Measurements from ENCODE around the gene GAB4. TPM values are rescaled to one million over a fixed set of nuclear protein-coding genes. Genes with fewer than 3 reads are reported as not detected.
"Not testable (repeated sequence)": the region's sequence is repeated elsewhere in the genome, so short reads cannot be mapped to it uniquely, and the experiment has no call there.

GAB4 gene
- total RNA-seq, 2 experiments from 2014 or later = not detected

- Mint-ChIP-seq H3K27me3 (peaks cover 19% of the 10 kb centered on the region), H3K4me3 (no peak overlapping the region), H3K27ac (no peak overlapping the region), H3K9me3 (no peaks in the 10 kb centered on the region), H3K36me3 (no peaks in the 10 kb centered on the region), H3K4me1 (ENCODE audit: low read depth) (no peaks in the 10 kb centered on the region)
- intact Hi-C loops (cut with micrococcal nuclease) = no loop called here
- ChIA-PET POLR2A (no interaction called here), CTCF (no interaction called here)
- no peak for DNase-seq
Measured at GRCh38 chr22:16937811-16938210, 70.2 kb downstream of the GAB4 start.

DNA sequence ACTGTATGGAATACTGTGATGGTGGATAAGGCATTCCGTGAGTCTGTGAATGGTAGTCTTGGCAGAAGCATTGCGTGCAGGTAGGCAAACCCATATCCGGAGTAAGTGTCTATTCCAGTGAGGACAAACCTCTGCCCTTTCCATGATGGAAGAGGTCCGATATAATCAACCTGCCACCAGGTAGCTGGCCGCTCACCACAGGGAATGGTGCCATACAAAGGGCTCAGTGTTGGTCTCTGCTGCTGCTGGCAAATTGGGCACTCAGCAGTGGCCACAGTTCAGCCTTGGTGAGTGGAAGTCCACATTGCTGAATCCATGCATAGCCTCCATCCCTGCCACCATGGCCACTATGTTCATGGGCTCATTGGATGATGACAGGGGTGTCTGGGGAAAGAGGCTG, 70.8 kb downstream of the GAB4 start:
- CTCF ChIA-PET; H3K27ac Mint-ChIP-seq; intact Hi-C loops (cut with micrococcal nuclease); H3K36me3 Mint-ChIP-seq; H3K9me3 Mint-ChIP-seq; POLR2A ChIA-PET; H3K4me1 Mint-ChIP-seq (ENCODE audit: low read depth); H3K4me3 Mint-ChIP-seq; DNase-seq: not testable (repeated sequence)
- H3K27me3 Mint-ChIP-seq = peaks cover 20% of the 10 kb centered on the region

DNA sequence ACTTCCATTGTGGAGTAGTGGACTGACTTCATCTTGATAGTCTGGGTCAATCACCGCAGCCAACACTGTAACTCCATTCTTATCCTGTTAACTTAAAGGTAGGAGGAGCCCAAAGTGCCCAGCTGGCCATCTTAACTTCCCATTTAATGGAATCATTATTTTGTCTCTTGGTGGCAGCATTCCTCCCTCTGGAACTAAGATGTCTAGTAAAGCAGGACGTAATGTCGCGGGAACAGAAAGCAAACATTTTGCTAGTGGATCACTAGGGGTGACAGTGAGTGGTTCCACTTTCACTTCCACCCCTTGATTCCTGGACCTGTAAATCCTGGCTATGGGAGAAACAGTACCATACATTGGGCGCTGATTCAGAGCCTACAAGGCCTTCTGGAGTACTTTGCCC, 71.4 kb downstream of the GAB4 start:
- ChIA-PET POLR2A (no interaction called here), CTCF (no interaction called here)
- no peaks in the 10 kb centered on the region for H3K36me3 Mint-ChIP-seq
- no peak overlapping the region for H3K27ac Mint-ChIP-seq
- no peak overlapping the region for H3K4me3 Mint-ChIP-seq
- intact Hi-C loops (cut with micrococcal nuclease) = no loop called here
- no peaks in the 10 kb centered on the region for H3K9me3 Mint-ChIP-seq
- peaks cover 21% of the 10 kb centered on the region for H3K27me3 Mint-ChIP-seq
- no peak for DNase-seq
- H3K4me1 Mint-ChIP-seq (ENCODE audit: low read depth) = no peaks in the 10 kb centered on the region

DNA sequence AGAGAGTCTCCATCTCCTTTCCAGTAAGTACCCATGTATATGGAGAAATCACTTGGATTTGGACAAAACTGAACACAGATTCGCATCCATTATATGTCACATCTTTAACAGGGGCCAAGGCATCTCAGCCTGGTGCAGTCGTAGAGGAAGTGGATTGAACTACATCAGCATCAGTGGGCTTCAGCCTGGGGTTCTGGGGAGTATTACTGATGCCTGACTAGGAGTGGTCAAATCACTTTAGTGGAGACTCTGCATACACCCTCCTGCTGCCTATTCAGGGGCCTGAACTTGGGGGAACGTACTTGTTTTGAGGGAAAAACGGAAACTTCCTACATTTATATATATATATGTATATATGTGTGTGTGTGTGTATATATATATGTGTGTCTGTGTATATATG, 72.8 kb downstream of the GAB4 start:
- DNase-seq = no peak
- Mint-ChIP-seq H3K4me3 (no peak overlapping the region), H3K36me3 (no peaks in the 10 kb centered on the region), H3K27ac (no peak overlapping the region), H3K4me1 (ENCODE audit: low read depth) (no peaks in the 10 kb centered on the region), H3K27me3 (peaks cover 27% of the 10 kb centered on the region), H3K9me3 (no peaks in the 10 kb centered on the region)
- intact Hi-C loops (cut with micrococcal nuclease) = no loop called here
- ChIA-PET POLR2A (no interaction called here), CTCF (no interaction called here)

- Mint-ChIP-seq H3K36me3 (no peaks in the 10 kb centered on the region), H3K27ac (no peak overlapping the region), H3K4me1 (ENCODE audit: low read depth) (no peaks in the 10 kb centered on the region), H3K27me3 (peaks cover 25% of the 10 kb centered on the region), H3K9me3 (no peaks in the 10 kb centered on the region), H3K4me3 (no peak overlapping the region)
- ChIA-PET CTCF (no interaction called here), POLR2A (no interaction called here)
- no peak for DNase-seq
- intact Hi-C loops (cut with micrococcal nuclease) = no loop called here
Measured at GRCh38 chr22:16933291-16934282, 74.4 kb downstream of the GAB4 start.

- no peak for DNase-seq
- Mint-ChIP-seq H3K9me3 (no peaks in the 10 kb centered on the region), H3K4me3 (no peak overlapping the region), H3K4me1 (ENCODE audit: low read depth) (no peaks in the 10 kb centered on the region), H3K27me3 (peaks cover 27% of the 10 kb centered on the region), H3K36me3 (no peaks in the 10 kb centered on the region), H3K27ac (no peak overlapping the region)
- ChIA-PET POLR2A (no interaction called here), CTCF (interaction anchor here (1.6 to 2.0 kb wide), 2 partner anchors 125 to 128 kb away, joined by 6 to 7 read pairs; no protein-coding TSS in a partner anchor)
- intact Hi-C loops (cut with micrococcal nuclease) = no loop called here
Measured at GRCh38 chr22:16932577-16932976, 75.4 kb downstream of the GAB4 start.

DNA sequence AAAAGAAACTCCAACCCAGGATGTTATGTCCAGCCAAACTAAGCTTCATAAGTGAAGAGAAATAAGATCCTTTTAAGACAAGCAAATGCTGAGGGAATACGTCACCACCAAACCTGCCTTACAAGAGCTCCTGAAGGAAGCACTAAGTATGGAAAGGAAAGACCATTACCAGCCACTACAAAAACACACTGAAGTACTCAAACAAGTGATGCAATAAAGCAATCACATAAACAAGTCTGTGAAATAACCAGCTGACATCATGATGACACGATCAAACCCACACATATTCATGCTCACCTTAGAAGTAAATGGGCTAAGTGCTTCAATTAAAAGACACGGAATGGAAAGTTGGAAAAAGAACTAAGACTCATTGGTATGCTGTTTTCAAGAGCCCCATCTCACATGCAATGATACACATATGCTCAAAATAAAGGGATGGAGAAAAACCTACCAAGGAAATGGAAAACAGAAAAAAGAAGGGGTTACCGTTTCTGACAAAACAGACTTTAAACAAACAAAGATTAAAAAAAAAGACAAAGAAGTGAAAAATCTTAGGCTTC, 82.5 kb downstream of the GAB4 start:
- POLR2A ChIA-PET = no interaction called here

GRCh38 chr22:16922706-16923105, 85.3 kb downstream of the GAB4 start:
- no peaks in the 10 kb centered on the region for H3K9me3 Mint-ChIP-seq
- DNase-seq = no peak
- intact Hi-C loops (cut with micrococcal nuclease) = no loop called here
- ChIA-PET POLR2A (no interaction called here), CTCF (interaction anchor here (2.1 kb wide), 1 partner anchor 135 kb away, joined by 6 read pairs; no protein-coding TSS in a partner anchor)
- no peak overlapping the region for H3K27ac Mint-ChIP-seq
- no peak overlapping the region for H3K4me3 Mint-ChIP-seq
- H3K36me3 Mint-ChIP-seq = no peaks in the 10 kb centered on the region
- peaks cover 11% of the 10 kb centered on the region for H3K27me3 Mint-ChIP-seq
- no peaks in the 10 kb centered on the region for H3K4me1 Mint-ChIP-seq (ENCODE audit: low read depth)

More for the DNA sequence above, 82.5 kb downstream of the GAB4 start:
- no peaks in the 10 kb centered on the region for H3K36me3 Mint-ChIP-seq
- CTCF ChIA-PET = interaction anchor here (0.6 to 2.6 kb wide), 3 partner anchors 8 to 302 kb away, joined by 3 to 11 read pairs (median 9); no protein-coding TSS in a partner anchor
- no peak overlapping the region for H3K4me3 Mint-ChIP-seq
- no peak overlapping the region for H3K27ac Mint-ChIP-seq
- H3K27me3 Mint-ChIP-seq = peaks cover 14% of the 10 kb centered on the region
- no peaks in the 10 kb centered on the region for H3K4me1 Mint-ChIP-seq (ENCODE audit: low read depth)
- H3K9me3 Mint-ChIP-seq = no peaks in the 10 kb centered on the region
- intact Hi-C loops (cut with micrococcal nuclease) = no loop called here
- DNase-seq = no peak

GRCh38 chr22:16922076-16922475, 85.9 kb downstream of the GAB4 start:
- ChIA-PET CTCF (interaction anchor here (2.1 kb wide), 1 partner anchor 136 kb away, joined by 6 read pairs; no protein-coding TSS in a partner anchor), POLR2A (no interaction called here)
- Mint-ChIP-seq H3K9me3 (no peaks in the 10 kb centered on the region), H3K4me3 (no peak overlapping the region), H3K27ac (no peak overlapping the region), H3K36me3 (no peaks in the 10 kb centered on the region), H3K4me1 (ENCODE audit: low read depth) (no peaks in the 10 kb centered on the region), H3K27me3 (peaks cover 17% of the 10 kb centered on the region)
- intact Hi-C loops (cut with micrococcal nuclease) = no loop called here
- DNase-seq = no peak

GRCh38 chr22:16917144-16918003, 90.6 kb downstream of the GAB4 start:
- Mint-ChIP-seq H3K36me3 (no peaks in the 10 kb centered on the region), H3K4me3 (no peak overlapping the region), H3K9me3 (no peaks in the 10 kb centered on the region), H3K4me1 (ENCODE audit: low read depth) (no peaks in the 10 kb centered on the region), H3K27ac (no peak overlapping the region), H3K27me3 (peaks cover 27% of the 10 kb centered on the region)
- ChIA-PET POLR2A (no interaction called here), CTCF (interaction anchor here (0.8 to 3.3 kb wide), 13 partner anchors 8 to 584 kb away, joined by 3 to 36 read pairs (median 4); no protein-coding TSS in a partner anchor)
- intact Hi-C loops (cut with micrococcal nuclease) = loop anchor here (1.0 kb wide), 1 partner anchor 141 kb away; no protein-coding TSS in a partner anchor
- DNase-seq = peak; percentile 75

GRCh38 chr22:16915701-16916100, 92.3 kb downstream of the GAB4 start:
- Mint-ChIP-seq H3K27ac (no peak overlapping the region), H3K4me1 (ENCODE audit: low read depth) (no peaks in the 10 kb centered on the region), H3K36me3 (no peaks in the 10 kb centered on the region), H3K4me3 (no peak overlapping the region), H3K9me3 (no peaks in the 10 kb centered on the region), H3K27me3 (peaks cover 24% of the 10 kb centered on the region)
- ChIA-PET CTCF (interaction anchor here (0.9 to 3.3 kb wide), 5 partner anchors 20 to 586 kb away, joined by 4 to 36 read pairs (median 8); no protein-coding TSS in a partner anchor), POLR2A (no interaction called here)
- DNase-seq = peak; percentile 41
- intact Hi-C loops (cut with micrococcal nuclease) = no loop called here

DNA sequence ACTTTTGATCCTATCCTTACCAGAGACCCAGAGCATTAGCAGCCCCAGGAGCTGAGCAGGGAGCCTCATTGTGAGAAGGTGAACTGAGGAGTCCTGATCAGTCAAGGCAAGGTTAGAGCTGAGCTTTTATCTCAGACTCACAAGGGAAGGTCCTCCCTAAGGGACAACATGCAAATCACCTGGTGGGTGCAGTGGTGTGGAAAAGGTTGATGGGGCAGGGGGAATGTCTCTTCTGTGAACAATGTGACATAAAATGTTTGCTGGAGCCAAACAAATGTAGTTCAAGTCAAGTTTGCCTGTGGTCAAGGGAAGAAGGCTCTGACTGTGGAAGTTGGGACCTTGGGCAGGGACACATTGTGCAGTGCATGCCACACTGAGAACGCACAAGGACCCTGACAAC, 93.1 kb downstream of the GAB4 start:
- H3K36me3 Mint-ChIP-seq; DNase-seq; H3K9me3 Mint-ChIP-seq; CTCF ChIA-PET; intact Hi-C loops (cut with micrococcal nuclease); H3K4me3 Mint-ChIP-seq; H3K27ac Mint-ChIP-seq; H3K4me1 Mint-ChIP-seq (ENCODE audit: low read depth); POLR2A ChIA-PET: not testable (repeated sequence)
- peaks cover 24% of the 10 kb centered on the region for H3K27me3 Mint-ChIP-seq
